BJ (cell line): ENCODE data around the gene PCDH15. TPM values are rescaled to one million over a fixed set of nuclear protein-coding genes. Genes with fewer than 3 reads are reported as not detected.

ENCODE experiments used
- CTCF ChIA-PET: fragments of 350-600 bp; formaldehyde crosslinking; extraction: SDS; loops from one replicate; lab custom pipeline; 2021; ENCODE audit warnings: antibody characterized with exemption, inconsistent platforms; lab: Yijun Ruan, JAX
- POLR2A ChIA-PET: fragments of 300-600 bp; sonication (Branson Sonifier 250); formaldehyde crosslinking; extraction: SDS; loops from one replicate; lab custom pipeline; 2021; ENCODE audit warnings: antibody characterized with exemption; lab: Charles Lee
- DNase-seq: peaks from one replicate; pipeline ENCODE4 v3.0.0-alpha.2; 2011; ENCODE audit warnings: low read depth
- H3K27me3 ChIP-seq: 2 replicates; pipeline ENCODE4 v1.6.0; 2011; ENCODE audit warnings: low read length; ENCODE audit not compliant: control insufficient read depth, insufficient read depth
- H3K36me3 ChIP-seq: 2 replicates; pipeline ENCODE4 v1.5.1; 2011; ENCODE audit warnings: low read length; ENCODE audit not compliant: control insufficient read depth, insufficient read depth
- H3K4me3 ChIP-seq: 2 replicates; pipeline ENCODE4 v1.5.1; 2011; ENCODE audit warnings: low read depth, mild to moderate bottlenecking, control low read depth, low read length
- polyA plus RNA-seq: library from polyadenylated mRNA; depleted of rRNA; stranded (reverse); fragments of >200 nt; gene quantifications from 2 replicates; pipeline ENCODE4 v1.2.3, GENCODE V29; 2011
- TF ChIP-seq, protein P1 (sequence below): IDR thresholded peaks from 2 replicates; pipeline ENCODE4 v1.5.1; 2011; ENCODE audit warnings: low read depth, mild to moderate bottlenecking, control low read depth, inconsistent platforms, low read length, moderate library complexity; ENCODE audit not compliant: insufficient read depth

PCDH15 gene
- polyA plus RNA-seq, 1 experiment: not detected

DNA sequence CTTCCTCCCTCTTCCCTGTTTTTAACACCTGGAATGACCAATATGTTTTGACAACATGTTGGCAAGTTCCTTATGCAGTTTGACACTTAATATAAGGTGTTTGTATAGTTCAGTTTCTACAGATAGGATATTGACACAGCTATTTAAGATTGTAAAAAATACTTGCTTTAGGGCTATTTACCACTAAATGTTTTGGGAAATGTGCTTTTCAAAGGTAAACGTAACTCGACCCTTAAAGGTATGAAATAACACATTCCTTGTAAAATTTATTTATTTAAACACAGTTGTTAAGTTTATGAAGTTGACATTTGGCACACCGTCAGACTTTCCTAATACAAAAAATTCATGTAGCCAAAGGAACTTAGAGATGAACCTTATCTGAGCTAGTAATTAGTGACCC, 817.6 kb downstream of the PCDH15 start:
- Histone ChIP-seq H3K27me3 (no peaks in the 10 kb centered on the region), H3K36me3 (no peaks in the 10 kb centered on the region), H3K4me3 (no peak overlapping the region)
- TF ChIP-seq, protein P1, sequence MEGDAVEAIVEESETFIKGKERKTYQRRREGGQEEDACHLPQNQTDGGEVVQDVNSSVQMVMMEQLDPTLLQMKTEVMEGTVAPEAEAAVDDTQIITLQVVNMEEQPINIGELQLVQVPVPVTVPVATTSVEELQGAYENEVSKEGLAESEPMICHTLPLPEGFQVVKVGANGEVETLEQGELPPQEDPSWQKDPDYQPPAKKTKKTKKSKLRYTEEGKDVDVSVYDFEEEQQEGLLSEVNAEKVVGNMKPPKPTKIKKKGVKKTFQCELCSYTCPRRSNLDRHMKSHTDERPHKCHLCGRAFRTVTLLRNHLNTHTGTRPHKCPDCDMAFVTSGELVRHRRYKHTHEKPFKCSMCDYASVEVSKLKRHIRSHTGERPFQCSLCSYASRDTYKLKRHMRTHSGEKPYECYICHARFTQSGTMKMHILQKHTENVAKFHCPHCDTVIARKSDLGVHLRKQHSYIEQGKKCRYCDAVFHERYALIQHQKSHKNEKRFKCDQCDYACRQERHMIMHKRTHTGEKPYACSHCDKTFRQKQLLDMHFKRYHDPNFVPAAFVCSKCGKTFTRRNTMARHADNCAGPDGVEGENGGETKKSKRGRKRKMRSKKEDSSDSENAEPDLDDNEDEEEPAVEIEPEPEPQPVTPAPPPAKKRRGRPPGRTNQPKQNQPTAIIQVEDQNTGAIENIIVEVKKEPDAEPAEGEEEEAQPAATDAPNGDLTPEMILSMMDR: no peak
- ChIA-PET POLR2A (no interaction called here), CTCF (no interaction called here)
- no peak for DNase-seq

DNA sequence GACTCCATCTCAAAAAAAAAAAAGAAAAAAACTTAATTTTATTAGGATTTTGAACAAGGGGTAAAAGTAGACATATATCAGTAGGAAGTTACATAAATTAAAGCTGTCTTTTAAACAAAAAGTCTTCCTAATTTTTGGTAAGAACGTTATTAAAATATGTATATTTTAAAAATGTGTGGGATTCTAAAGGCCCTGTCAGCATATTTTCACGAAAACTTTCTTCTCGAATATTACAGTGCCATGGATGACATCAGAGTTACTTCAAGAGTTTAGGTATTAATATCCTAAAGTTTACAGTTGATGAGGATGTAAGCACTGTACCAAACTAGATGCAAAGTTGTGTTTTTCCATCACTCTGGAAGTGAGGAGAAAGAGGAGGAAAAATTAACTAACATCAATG, 820.8 kb downstream of the PCDH15 start:
- TF ChIP-seq, protein P1: no peak
- H3K36me3 ChIP-seq: no peaks in the 10 kb centered on the region
- POLR2A ChIA-PET: no interaction called here
- H3K27me3 ChIP-seq: no peaks in the 10 kb centered on the region
- no peak overlapping the region for H3K4me3 ChIP-seq
- DNase-seq: no peak
- CTCF ChIA-PET: interaction anchor here (0.6 kb wide), 1 partner anchor 551 kb away, joined by 3 read pairs; no protein-coding TSS in a partner anchor

DNA sequence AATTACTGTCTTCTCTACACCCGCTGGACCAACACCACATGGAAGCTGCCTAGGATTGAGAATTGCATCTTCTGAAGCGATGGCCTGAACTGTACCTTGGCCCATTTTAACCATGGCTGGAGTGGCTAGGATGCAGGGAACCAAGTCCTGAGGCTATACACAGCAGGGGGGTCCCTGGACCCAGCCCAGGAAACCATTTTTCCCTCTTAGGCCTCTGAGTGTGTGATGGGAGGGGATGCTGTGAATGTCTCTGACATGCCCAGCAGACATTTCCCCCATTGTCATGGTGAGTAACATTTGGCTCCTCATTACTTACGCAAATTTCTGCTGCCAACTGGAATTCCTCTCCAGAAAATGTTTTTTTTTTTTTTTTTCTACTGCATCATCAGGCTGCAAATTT, 822.7 kb downstream of the PCDH15 start:
- Histone ChIP-seq H3K27me3 (no peaks in the 10 kb centered on the region), H3K36me3 (no peaks in the 10 kb centered on the region), H3K4me3 (no peak overlapping the region)
- TF ChIP-seq, protein P1: no peak
- no peak for DNase-seq
- ChIA-PET CTCF (no interaction called here), POLR2A (no interaction called here)

DNA sequence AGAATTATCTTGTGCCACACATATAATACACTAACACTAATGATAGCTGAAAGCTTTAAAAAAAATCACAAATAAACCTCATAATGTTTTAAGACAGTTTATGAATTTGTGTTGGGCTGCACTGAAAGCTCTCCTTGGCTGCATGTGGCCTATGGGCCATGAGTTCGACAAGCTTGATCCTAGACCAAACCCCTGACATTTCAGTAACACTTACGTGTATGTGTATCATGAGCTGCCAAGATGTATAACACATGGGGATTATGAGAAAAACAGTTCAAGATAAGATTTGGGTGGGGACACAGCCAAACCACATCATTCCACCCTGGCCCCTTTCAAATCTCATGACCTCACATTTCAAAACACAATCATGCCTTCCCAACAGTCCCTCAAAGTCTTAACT, 823.8 kb downstream of the PCDH15 start:
- CTCF ChIA-PET: no interaction called here
- no peaks in the 10 kb centered on the region for H3K36me3 ChIP-seq
- no peaks in the 10 kb centered on the region for H3K27me3 ChIP-seq
- no peak for DNase-seq
- no peak overlapping the region for H3K4me3 ChIP-seq
- POLR2A ChIA-PET: no interaction called here
- TF ChIP-seq, protein P1: no peak

DNA sequence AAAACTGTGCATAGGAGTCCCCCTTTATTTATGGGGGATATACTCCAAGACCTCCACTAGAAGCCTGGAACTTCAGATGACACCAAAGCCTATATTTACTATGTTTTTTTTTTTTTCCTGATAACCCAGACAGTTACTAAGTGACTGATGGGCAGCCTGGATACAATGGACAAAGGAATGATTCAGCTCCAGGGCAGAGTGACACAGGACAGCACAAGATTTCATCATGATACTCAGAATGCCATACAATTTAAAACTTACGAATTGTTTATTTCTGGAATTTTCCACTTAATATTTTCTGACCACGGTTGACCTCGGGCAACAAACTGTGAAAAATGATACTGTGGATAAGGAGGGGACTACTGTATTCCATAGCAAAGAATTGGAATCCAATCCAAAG, 843.6 kb downstream of the PCDH15 start:
- TF ChIP-seq, protein P1: no peak
- ChIA-PET CTCF (no interaction called here), POLR2A (no interaction called here)

More for the DNA sequence above, 843.6 kb downstream of the PCDH15 start:
- DNase-seq: no peak
- H3K27me3 ChIP-seq: no peaks in the 10 kb centered on the region
- H3K4me3 ChIP-seq: no peak overlapping the region
- H3K36me3 ChIP-seq: no peaks in the 10 kb centered on the region
